GM04504 (cell line): ENCODE measurements around the gene ZNF385A.

Experiments
- DNase-seq: peaks from one replicate; pipeline ENCODE4 v3.0.0-alpha.2; 2012; ENCODE audit warnings: low read depth

Gene ZNF385A

DNA sequence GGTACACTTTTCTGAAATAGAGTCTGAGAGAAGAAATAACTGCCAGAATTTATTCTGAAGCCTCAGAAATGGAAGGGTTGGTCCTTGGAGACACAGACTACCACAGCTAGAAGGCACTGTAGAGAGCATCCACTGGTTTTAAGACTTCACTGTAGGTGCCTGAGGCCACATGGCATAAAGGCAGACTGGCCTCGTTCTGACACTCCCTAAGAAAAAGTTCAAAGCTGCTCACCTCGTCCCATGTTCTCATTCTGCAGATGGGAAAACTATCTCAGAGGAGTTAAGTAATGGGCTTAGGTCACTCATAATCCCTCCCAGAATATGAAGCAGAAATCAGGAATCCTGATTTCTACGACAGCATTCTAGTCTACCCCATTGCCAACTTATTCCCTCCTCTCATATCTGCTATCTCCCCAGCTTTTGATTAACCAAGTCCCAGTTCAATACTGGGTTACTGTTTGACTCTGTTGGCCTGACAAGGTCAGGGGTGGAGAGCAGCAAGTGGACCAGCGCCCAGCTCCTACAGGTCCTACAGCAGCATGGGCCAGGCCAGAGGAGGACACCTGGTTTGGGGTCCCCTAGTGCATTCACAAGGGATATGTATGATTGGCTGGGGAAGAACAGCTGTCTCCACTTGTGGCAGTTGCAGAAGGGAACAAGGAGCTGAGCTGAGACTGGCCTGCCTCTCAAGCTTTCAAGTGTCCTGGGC lies 30.8 kb upstream of the ZNF385A start:
- no peak for DNase-seq

DNA sequence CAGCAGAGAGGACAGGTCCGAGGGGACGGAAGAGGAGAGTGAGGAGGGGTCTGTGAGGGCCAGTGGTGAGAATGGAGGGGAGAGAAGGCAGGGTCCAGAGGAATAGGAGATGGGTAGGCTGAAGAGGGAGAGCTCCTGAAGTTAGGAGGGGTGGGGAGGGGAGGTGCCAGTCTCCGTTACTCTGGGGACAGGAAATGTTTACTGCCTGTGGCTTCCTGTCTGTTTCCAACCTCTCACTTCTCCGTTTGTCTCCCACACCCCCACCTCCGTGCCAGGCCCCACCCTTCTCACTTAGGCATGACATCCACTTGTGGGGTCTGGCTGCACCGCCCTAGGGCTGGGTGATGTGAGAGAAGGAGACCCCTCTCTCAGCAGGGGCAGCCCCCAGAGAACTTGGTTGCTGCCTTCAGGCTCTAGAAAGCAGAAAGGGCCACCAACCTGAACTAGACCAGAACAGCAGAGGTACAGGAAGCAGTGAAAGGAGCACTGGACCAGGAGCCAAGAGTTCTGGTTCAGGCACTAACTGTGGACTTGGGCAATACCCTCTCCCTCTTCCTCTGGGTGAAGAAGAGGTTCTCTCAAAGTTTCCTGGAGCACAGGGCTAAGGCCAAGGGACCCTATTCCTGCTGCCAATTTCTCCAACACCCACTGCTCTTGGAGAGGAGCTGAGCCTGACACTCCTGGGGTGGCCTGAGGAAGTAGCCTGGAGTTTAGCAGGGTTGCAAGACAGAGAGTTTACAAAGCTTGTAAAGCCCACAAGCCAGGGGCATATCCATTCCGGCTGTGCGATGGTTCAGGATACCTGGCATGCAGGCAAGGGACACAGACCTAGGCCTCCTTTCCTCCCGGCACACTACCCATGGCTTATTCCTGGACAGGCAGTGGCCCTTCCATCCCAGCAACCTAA lies 29.0 kb upstream of the ZNF385A start:
- no peak for DNase-seq

DNA sequence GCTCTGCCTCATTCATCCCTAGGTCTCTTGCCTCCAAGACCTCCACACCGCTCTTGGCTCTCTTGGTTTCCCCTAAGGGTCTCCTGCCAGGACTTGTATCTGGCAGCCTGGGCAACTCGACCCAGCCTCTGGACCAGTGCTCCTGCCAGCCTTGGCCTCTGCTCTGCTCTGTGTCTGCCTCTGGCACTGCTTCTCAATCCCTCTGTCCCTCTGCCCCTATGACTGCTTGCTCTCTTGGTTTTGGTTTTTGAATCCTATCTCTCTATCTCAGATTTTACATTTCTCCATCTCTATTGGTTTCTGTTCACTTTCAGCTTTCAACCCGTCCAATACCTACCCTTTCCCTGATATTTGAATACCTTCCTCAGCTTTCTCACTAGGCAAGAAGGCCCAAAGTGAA lies 28.3 kb upstream of the ZNF385A start:
- DNase-seq: no peak

DNA sequence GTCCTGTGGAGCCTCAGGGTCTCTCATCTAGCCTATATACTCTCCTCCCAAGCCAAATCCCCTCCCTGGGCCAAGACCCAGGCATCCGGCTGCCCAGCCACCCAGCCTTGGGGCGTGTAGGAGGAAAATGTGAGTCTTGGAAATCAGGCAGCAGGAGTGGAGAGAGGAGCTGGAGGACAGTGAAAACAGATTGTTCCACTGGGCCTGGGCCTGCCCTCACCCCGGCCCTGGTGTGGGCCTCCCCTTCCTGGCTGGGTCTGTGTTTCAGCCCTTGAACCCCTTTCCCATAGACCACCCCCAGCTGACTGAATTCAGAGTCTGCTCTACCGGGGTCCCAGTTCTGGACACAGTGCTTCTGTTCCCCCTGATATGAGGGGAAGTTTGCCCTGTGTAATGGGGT lies 27.8 kb upstream of the ZNF385A start:
- no peak for DNase-seq

DNA sequence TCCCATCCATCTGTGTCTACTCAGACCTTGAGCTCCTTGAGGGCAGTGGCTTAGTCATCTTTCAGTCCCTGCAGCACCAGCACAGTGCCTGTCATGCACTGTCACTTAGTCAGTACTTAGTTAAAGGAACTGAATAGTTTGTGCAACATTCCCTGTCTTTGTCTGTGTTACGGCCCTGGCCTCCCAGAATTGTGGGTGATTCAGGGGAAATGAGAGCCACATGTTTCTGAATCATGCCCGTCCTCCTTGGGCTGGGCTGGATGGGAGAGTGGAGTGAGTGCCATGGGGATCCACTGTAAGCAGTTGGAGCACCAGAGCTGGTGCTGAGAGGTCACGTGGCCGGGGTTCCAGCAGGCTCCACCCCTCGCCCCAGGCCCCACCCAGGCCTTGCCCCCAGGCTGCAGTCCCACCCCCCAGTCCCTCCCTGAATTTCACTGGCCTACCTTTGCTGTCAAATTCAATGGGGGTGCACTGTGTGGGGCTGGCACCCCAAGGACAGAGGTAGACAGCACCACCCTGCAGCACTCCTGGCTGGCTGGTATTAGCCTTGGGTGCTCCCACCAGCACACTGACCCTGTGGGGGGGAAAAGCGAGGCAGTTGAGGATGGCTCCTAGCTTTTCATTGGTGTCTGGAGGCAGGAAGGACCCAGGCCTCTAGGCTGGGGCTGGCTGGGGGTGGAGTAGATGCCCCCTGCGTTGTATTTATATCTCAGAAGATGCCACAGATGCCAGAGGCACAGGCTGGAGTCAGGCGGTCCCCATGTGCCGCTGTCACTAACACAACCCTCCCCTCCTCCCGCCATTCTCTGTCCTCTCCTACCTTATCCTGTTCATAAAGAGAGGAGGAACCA lies 27.1 kb upstream of the ZNF385A start:
- peak; percentile 98 for DNase-seq

DNA sequence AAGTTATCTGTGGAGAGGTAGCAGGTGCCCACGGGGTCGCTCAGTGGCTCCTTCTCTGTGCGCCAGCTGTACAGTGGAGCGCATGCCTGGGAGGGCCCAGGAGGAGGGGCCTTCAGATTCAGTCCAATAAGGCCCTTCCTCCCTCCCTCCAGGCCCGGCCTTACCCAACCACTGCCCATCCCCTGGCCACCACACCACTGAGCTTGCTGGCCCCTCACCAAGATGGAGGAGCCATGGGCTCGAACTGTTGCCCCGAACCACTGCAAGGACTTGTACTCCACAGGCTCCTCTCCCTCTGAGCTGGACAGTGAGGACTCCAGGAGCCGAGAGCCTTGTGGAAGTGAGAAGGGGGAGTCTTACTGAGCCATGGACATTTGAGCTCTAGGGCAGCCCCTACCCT lies 24.7 kb upstream of the ZNF385A start:
- no peak for DNase-seq

DNA sequence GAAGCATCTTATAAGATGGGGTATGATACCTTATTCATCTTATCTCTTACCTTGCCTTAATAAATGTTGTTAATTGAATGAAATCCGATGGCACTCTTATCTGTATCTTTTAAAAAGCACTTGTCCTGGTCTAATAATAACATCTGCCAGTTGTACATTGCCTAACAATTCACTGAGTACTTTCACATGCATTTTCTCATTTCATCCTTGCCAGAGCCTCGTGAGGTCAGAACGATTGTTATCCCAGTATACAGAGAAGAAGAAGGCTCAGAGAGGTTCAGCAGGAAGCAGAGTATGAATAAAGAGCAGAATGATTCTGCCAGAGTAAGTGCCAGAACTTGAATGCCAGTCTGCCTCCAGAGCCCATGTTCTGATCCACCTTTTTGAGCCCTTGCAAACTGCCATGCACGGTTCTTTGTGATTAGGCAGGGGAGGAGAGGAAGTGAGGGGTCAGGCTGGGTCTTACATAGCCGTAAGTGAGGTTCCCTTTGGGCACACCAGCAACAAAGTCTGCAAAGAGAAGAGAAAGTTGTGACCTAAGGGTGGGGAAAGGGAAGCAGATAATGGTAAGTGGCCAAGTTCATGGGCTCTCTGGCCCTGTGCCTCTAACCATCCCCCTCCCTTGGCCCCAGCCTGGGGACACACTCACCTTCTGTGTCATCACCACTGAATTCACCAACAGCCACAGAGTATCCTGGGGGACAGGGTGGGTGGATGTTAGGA lies 22.8 kb upstream of the ZNF385A start:
- no peak for DNase-seq

DNA sequence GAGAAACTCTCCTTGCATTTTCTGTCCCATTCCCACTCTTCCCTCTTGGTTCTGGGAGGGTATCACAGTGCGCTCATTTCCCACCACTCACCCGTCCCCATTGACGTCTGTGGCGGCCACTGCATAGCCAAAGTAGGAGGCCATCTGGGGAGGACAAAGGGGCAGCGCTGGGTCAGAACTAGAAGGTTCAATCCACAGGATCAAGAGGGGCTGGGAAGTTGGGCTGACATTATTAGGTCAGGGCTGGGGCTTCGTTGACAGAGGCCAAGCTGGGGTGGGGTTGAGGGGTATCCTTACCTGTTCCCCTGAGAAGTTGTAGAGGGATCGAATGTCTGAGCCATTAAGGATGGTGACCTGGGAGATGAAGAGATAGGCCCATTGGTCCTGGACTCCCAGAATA lies 21.0 kb upstream of the ZNF385A start:
- DNase-seq: no peak

DNA sequence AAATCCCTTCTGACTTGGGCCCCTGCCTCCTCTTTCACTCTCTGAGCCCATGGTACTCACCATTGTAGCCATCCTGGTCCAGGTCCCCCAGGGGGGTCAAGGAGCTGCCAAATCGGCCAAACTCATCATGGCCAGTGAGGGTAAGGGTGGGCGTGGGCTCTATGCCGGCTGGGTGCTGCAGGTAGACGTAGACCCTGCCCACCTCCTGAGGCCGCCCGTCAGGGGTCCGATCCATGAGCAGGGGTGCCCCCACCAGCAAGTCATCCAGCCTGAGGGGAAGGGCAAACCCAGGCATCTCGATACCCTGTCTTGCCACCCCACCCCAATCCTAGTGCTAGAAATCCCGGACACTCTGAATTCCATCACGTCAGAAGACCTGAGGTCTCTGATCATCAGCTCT lies 20.6 kb upstream of the ZNF385A start:
- DNase-seq: no peak

DNA sequence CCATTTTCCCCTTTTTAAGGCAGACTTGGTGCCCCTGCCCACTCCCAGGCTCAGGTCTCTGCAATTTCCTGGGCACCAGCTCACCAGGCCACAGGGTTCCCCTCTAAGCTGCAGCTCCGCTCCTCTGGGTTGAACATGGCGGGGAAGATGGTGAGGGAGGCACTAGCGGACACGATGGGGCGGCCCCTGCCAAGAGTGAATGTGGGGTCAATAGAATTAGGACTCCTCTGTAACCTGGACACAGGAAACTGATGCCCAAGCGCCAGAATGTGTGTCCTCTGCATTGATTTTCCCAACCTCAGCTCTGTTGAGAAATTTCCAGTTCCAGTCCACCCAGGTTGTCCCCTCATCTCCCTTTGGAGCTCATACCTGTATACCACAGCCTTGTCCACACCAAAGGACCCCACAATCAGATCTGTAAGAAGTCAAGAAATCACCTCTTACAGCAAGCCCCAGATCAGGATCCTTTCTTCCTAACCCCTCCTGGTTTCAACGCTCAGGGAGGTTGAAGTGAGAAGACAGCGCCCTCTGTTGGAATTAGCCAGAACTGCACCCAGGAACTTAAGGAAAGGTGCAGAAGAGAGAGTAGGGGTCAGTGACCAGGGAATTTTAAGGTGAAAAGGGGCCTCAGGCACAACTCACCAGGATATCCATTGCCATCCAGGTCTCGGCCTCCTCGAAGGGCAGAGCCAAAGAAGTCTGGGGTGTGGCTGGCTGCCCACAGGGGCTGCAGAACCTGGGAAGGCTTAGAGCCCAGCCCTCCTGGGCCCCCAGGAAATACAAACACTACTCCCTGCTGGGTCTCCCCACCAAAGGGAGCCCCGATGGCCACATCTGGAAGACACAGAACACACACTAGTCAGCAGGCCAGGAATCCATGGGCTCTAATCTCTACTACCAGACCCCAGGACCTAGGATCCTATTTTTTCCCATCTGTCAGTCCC lies 19.8 kb upstream of the ZNF385A start:
- DNase-seq: no peak

DNA sequence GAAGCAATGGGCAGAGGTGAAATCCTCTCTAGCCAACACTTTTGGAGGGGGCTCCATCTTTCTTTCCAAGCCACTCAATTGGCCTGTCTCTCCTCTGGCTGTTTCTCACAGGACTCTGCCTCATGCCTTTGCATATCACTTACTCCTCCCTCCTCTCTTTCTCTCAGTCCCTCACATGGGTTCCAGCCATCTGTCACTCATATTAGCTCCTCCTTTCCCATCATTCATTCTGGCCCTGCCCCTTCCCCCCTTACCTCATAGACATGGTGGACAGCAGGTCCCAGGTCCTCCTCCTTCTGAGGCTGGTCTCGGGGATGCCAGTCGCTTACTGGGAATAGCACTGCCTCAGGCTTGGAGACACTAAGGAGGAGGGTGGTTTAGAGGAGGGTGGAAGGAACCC lies 16.6 kb upstream of the ZNF385A start:
- DNase-seq: no peak

DNA sequence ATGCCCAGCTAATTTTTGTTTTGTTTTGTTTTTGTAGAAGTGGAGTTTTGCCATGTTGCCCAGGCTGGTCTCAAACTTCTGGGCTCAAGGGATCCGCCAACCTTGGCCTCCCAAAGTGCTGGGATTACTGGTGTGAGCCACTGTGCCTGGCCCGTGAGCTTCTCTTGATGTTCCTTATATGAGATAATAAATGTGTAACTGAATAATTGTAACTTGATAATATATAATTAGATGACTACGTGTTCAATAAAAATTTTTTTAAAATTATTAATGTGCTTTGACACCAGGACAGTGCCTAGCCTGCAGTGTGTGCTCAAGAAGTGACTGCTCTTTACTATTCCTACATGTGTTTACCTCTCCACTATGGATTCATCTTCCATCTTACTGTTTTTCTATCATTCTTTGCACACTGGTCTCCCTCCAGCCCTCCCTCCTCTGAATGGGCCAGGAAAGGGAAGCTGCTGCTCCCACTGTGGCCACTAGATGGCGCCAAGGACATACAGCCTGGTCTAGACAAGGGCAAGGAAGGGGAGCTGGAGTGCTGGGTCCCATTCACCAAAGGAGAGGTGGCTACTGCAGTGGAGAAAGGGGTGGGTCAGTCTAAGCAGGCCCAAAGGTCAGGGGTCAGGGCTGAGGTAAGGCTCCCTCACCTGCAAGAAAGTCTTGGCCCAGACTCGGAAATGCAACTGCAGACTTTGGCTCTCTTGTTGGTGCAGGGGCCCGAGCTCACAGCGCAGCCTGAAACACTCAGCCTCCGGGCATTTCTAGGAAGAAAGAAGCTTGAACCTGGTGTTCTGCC lies 14.7 kb upstream of the ZNF385A start:
- DNase-seq: peak; percentile 70

DNA sequence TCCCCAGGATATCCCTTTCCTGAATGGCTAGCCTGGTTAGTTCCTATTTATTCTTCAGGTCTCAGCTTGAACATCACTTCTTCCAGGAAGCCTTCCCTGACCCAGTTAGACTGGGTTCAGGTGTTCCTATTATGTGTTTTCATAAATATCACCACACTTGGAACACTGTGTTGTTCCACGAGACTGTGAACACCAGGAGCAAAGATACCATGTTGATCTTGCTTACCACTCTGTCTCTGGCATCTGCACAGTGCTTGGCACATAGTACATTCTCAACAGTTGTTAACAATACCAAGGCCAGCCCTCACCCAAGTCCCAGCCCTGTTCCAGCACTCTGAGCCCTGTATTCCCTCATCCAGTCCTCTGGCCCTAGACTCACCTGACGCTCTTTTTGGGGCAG lies 13.7 kb upstream of the ZNF385A start:
- DNase-seq: no peak

DNA sequence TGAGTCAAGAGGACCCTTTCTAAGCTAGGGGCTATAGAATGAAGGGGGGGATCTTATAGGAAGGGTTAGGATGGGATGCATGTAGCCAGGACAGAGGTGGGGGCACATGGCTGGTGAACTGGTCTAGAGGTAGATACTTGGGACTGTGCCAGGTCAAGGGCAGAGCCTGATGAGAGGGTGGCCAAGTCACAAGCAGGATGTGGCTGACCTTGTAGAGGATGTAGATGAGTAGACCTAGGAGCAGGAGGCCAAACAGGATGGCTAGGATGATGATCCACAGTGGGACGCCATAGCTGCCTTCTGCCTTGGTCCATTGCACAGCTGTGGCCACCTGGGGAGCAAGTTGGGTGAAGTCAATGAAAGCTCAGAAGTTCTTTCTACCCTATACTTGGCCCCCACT lies 12.6 kb upstream of the ZNF385A start:
- DNase-seq: no peak

DNA sequence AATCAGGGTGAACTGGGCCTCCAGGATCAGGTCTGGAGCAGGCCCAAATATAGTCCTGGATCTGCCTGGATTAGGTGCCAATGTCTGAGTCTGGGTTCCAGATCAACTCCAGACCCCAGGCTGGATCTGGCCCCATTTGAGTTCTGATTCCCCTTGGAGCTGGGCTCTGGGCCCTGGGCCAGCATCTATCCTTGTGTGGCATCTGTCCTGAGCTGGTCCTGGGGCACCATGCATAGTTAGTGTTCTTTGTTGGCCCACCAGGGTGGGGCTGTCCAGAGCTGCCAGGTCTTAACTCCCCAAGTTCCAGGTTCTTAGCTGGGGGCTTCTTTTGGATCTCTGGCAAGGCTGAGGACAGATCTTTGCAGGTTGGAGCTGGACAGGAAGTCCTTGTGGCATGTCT lies 11.0 kb upstream of the ZNF385A start:
- no peak for DNase-seq

DNA sequence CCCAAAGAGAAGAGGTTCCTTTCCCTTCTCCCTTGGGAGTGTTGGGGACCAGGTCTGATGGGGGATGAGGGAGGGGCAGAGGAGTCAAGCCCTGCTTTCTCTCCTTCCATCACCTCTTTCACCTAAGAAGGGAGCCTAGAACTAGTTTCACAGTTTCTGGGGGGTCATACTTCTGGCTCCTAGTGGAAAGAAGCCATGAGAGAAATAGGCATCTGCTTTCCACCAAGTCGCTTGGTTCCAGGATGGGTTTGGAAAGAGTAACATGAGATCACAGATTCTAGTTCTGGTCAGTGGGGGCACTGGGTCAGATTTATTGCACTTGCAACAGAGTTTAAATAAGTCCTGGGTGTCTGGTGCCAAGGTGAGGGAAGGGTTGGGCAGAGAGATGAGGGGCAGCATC lies 10.5 kb upstream of the ZNF385A start:
- no peak for DNase-seq

DNA sequence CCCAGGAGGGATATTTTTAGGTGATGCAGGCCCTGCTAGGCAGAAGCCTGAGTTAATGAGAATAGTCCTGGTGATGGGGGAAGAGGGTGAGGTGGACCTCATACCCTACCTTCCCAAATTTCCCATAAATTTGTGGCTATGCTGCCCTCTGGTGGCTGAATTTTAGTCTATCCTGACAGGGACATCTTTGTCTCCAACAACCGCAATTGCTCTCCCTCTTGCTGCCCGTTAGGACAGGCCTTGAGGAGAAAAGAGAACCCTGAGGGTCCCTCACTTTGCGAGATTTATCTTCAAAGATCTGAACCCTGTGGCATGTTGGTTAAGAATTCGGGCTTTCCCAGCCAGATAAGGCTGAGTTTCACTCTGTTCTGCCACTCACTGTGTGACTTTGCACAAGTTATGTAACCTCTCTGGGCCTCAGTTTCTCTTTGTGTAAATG lies 9.8 kb upstream of the ZNF385A start:
- DNase-seq: no peak

DNA sequence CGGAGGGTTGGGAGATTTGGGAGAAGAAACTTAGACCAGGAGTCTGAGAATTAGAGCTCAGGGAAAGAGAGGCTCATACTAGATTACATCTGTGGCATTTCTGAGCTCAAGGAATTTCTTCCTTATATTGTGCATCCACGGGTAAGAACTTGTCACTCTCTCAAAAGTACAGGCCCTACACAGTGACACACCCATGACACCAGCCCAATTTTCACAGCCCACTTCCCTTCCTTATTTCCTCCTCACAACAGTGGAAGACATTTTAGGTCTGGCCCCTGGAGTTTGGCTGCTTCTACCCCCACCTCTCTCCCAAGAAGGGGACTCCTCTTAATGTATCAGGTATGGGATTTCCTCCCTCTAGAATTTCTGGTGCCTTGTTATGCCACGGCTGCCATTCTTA lies 9.2 kb upstream of the ZNF385A start:
- DNase-seq: no peak

DNA sequence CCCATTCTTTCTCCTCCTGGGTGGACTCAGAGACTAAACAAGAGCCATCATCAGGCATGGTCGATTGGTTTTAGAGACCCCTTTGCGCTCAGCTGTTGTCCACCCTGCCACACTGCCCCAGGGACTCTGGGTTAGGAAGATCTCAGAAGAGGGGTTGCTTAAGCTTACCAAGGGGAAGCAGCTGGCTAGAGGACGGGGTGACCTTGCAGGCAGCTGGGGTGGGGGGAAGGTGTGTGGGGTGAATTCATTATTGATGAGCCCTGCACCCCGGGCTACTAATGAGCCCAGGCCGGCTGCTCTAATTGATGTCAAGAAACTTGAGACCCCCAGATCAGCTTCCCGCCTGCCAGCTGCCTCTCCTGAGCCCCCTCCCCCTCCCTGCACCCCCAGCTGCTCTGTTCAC lies 8.7 kb upstream of the ZNF385A start:
- no peak for DNase-seq
